Keratinocyte (primary cell): ENCODE data around the gene MCF2L2. TPM values are rescaled to one million over a fixed set of nuclear protein-coding genes. Genes with fewer than 3 reads are reported as not detected.
"Not testable (repeated sequence)": the region's sequence is repeated elsewhere in the genome, so short reads cannot be mapped to it uniquely, and the experiment has no call there.

ENCODE experiments used
- DNase-seq: peaks from one replicate; pipeline ENCODE4 v3.0.0-alpha.2; 2011; ENCODE audit warnings: low read depth, missing footprints, low spot score
- FAIRE-seq: peaks from 2 replicates; lab custom pipeline; 2011; peaks lifted over from hg19 to GRCh38; lab: Jason Lieb, UNC
- H2AFZ ChIP-seq: 2 replicates; pipeline ENCODE4 v1.6.0; 2012; ENCODE audit warnings: low read length, control low read depth, inconsistent platforms; ENCODE audit not compliant: control insufficient read depth
- H3K27ac ChIP-seq: 2 replicates; pipeline ENCODE4 v1.5.1; 2011; ENCODE audit warnings: low read length; ENCODE audit not compliant: control insufficient read depth, insufficient read depth
- H3K27me3 ChIP-seq: 3 replicates; pipeline ENCODE4 v1.6.0; 2011; ENCODE audit warnings: low read length; ENCODE audit not compliant: control insufficient read depth, insufficient read depth; ENCODE audit errors: extremely low read depth
- H3K36me3 ChIP-seq, 2 experiments: 2 replicates in 1 of 2; 3 replicates in 1 of 2; pipeline ENCODE4 v1.5.1; 2011; ENCODE audit warnings: low read length in 2 of 2, mild to moderate bottlenecking in 1 of 2; ENCODE audit not compliant: control insufficient read depth in 2 of 2, insufficient read depth in 2 of 2; ENCODE audit errors: extremely low read depth in 1 of 2
- H3K4me1 ChIP-seq: 3 replicates; pipeline ENCODE4 v1.5.1; 2011; ENCODE audit warnings: low read length; ENCODE audit not compliant: control insufficient read depth, insufficient read depth; ENCODE audit errors: extremely low read depth
- H3K4me2 ChIP-seq: 3 replicates; pipeline ENCODE4 v1.6.0; 2011; ENCODE audit warnings: low read depth, low read length; ENCODE audit not compliant: control insufficient read depth, insufficient read depth; ENCODE audit errors: extremely low read depth
- H3K4me3 ChIP-seq, 3 experiments: fragments of 200-600 bp in 1 of 3; sonication (generic) in 1 of 3; 2 replicates in 2 of 3; 3 replicates in 1 of 3; pipeline ENCODE4 v1.5.1; 2011 to 2016; ENCODE audit warnings: low read length in 3 of 3, mild to moderate bottlenecking in 3 of 3, control low read depth in 2 of 3, inconsistent platforms in 1 of 3, low read depth in 1 of 3, mixed read lengths in 1 of 3, mixed run types in 1 of 3, moderate library complexity in 1 of 3; ENCODE audit not compliant: control insufficient read depth in 2 of 3, insufficient read depth in 2 of 3; ENCODE audit errors: extremely low read depth in 1 of 3
- H3K79me2 ChIP-seq: 2 replicates; pipeline ENCODE4 v1.6.0; 2012; ENCODE audit warnings: low read length; ENCODE audit not compliant: control insufficient read depth, insufficient read depth
- H3K9ac ChIP-seq: 3 replicates; pipeline ENCODE4 v1.6.0; 2011; ENCODE audit warnings: low read length; ENCODE audit not compliant: control insufficient read depth, insufficient read depth; ENCODE audit errors: extremely low read depth
- H3K9me1 ChIP-seq: 3 replicates; pipeline ENCODE4 v1.6.0; 2011; ENCODE audit warnings: low read length; ENCODE audit not compliant: control insufficient read depth, insufficient read depth; ENCODE audit errors: extremely low read depth
- H3K9me3 ChIP-seq: 2 replicates; pipeline ENCODE4 v1.5.1; 2012; ENCODE audit warnings: low read depth, low read length; ENCODE audit not compliant: control insufficient read depth
- H4K20me1 ChIP-seq: 3 replicates; pipeline ENCODE4 v1.6.0; 2011; ENCODE audit warnings: low read length; ENCODE audit not compliant: control insufficient read depth, insufficient read depth; ENCODE audit errors: extremely low read depth
- CTCF ChIP-seq, 3 experiments: IDR thresholded peaks in 1 of 3; conservative IDR thresholded peaks in 1 of 3; optimal IDR thresholded peaks in 1 of 3; 2 replicates in 2 of 3; 3 replicates in 1 of 3; pipeline versions ENCODE3 to v1.5.1; 2011; ENCODE audit warnings: low read length in 3 of 3, mild to moderate bottlenecking in 3 of 3, moderate library complexity in 2 of 3, control low read depth in 1 of 3, inconsistent platforms in 1 of 3; ENCODE audit not compliant: insufficient read depth in 2 of 3; ENCODE audit errors: extremely low read depth in 1 of 3
- EZH2 ChIP-seq: IDR thresholded peaks from one replicate; pipeline ENCODE4 v1.6.1; 2012; ENCODE audit warnings: inconsistent platforms, mild to moderate bottlenecking, low read length, moderate library complexity
- dilution Hi-C: fragments of 300-500 bp; cut with MboI; formaldehyde crosslinking; loops from one replicate; pipeline ENCODE4 v1.7.0; 2020; ENCODE audit warnings: low sequenced_read_pairs; ENCODE audit not compliant: extremely low pct_ligation_motif_present
- polyA plus RNA-seq, 5 experiments: library from polyadenylated mRNA; depleted of rRNA in 3 of 5; stranded (reverse) in 3 of 5; stranded (forward) in 1 of 5; unstranded in 1 of 5; fragments of >200 nt; gene quantifications; 1 replicate in 1 of 5; 2 replicates in 3 of 5; 3 replicates in 1 of 5; pipeline versions ENCODE4 v1.2.1 to v1.2.3, GENCODE V29; 2011 to 2012; ENCODE audit warnings: missing spikeins in 2 of 5, low read depth in 1 of 5, low replicate concordance in 1 of 5

The MCF2L2 gene
- polyA plus RNA-seq, 1 donor (not counting 4 experiments of a cell fraction or from before 2014, with no cell fraction given), result 0.26 TPM

GRCh38 chr3:183442994-183443393 lies 14.6 kb upstream of the MCF2L2 start:
- no peak overlapping the region for H2AFZ ChIP-seq
- H3K4me2 ChIP-seq, result no peak overlapping the region
- no peak overlapping the region for H3K27ac ChIP-seq
- no peaks in the 10 kb centered on the region for H3K9me1 ChIP-seq
- H3K4me3 ChIP-seq, result no peak overlapping the region
- no peak for DNase-seq
- H3K4me1 ChIP-seq, result peaks cover 4% of the 10 kb centered on the region
- dilution Hi-C loops, result no loop called here
- H3K27me3 ChIP-seq, result no peaks in the 10 kb centered on the region
- H4K20me1 ChIP-seq, result no peaks in the 10 kb centered on the region
- no peaks in the 10 kb centered on the region for H3K36me3 ChIP-seq
- TF ChIP-seq EZH2, result no peak
- no peak for TF ChIP-seq CTCF (optimal IDR thresholded peaks at IDR 0.05 in 1 of 3, IDR thresholded peaks at IDR 0.05 in 1 of 3, conservative IDR thresholded peaks at IDR 0.05 in 1 of 3; ENCODE audit: extremely low read depth in 1 of 3, insufficient read depth in 2 of 3, low read length in 3 of 3)
- H3K9me3 ChIP-seq, result peaks cover 2% of the 10 kb centered on the region
- H3K9ac ChIP-seq, result no peak overlapping the region
- no peak for FAIRE-seq
- no peaks in the 10 kb centered on the region for H3K79me2 ChIP-seq

GRCh38 chr3:183440521-183440920 lies 12.1 kb upstream of the MCF2L2 start:
- H3K27me3 ChIP-seq, H3K9me1 ChIP-seq, H4K20me1 ChIP-seq, H3K79me2 ChIP-seq, H2AFZ ChIP-seq, FAIRE-seq, H3K9me3 ChIP-seq, H3K4me2 ChIP-seq, H3K27ac ChIP-seq, H3K36me3 ChIP-seq, DNase-seq, H3K9ac ChIP-seq, H3K4me3 ChIP-seq, H3K4me1 ChIP-seq, dilution Hi-C loops: not testable (repeated sequence)

- Histone ChIP-seq H3K9me3 (peaks cover 2% of the 10 kb centered on the region), H3K4me3 (no peak overlapping the region), H3K9ac (no peak overlapping the region), H3K4me2 (no peak overlapping the region), H3K36me3 (no peaks in the 10 kb centered on the region), H3K27ac (no peak overlapping the region), H3K27me3 (peaks cover under 1% of the 10 kb centered on the region), H3K79me2 (no peaks in the 10 kb centered on the region), H3K4me1 (no peaks in the 10 kb centered on the region), H3K9me1 (no peaks in the 10 kb centered on the region), H2AFZ (no peak overlapping the region), H4K20me1 (no peaks in the 10 kb centered on the region)
- no peak for TF ChIP-seq EZH2
- no peak for TF ChIP-seq CTCF (optimal IDR thresholded peaks at IDR 0.05 in 1 of 3, IDR thresholded peaks at IDR 0.05 in 1 of 3, conservative IDR thresholded peaks at IDR 0.05 in 1 of 3; ENCODE audit: extremely low read depth in 1 of 3, insufficient read depth in 2 of 3, low read length in 3 of 3)
- FAIRE-seq (no peak), DNase-seq (no peak)
- dilution Hi-C loops, result no loop called here
Measured at GRCh38 chr3:183439515-183439914, 11.1 kb upstream of the MCF2L2 start.
